ENCODE measurements around the gene VAV3.

Gene VAV3

DNA sequence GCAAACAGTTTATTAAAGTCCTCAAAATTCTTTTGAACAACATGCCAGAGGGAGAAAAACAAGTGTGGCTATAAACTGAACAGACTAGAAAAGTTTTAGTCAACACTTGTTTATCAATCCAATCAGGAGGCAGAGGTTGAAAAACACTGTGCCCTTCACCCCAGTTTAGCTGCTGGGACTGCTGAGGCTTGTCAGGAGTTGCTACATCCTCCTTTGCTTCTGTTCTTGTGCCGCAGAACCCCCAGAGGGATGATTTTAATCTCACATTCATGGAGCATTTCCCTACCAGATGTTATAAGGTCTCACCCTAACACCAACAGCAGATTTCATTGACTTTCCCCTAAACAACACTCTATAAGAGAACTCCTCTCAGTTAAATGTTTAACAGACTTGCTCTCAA lies 321.2 kb downstream of the VAV3 start:
- DNase-seq (ENCODE audit: low read depth), result no peak

DNA sequence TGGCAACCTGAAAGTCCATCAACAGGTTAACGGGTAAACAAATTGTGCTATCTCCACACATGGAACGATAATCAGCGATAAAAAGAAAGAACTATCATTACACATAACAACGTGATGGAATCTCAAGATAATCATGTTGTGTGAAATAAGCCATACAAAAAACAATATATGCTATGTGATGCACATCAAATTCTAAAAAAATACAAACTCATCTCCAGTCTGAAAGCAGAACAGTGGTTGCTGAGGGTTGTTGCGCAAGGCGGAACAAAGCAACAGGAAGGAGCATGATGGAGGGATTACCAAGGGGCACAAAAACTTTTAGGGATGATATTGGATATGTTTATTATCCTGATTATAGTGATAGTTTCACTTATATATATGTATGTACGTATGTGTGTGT lies 324.8 kb downstream of the VAV3 start:
- no peak for DNase-seq (ENCODE audit: low read depth)

DNA sequence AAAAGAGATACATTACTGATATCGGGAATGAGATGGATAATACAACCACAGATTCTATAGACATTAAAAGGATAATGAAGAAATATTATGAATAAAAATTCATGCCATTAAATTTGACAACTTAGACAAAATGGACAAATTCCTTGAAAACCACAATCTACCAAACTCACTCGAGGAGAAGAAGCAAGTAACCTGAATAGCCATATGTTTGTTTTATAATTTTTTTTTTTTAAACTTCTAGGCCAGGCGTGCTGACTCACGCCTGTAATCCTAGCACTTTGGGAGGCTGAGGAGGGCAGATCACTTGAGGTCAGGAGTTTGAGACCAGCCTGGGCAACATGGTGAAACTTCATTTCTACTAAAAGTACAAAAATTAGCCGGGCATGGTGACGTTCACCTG lies 327.9 kb downstream of the VAV3 start:
- no peak for DNase-seq (ENCODE audit: low read depth)

DNA sequence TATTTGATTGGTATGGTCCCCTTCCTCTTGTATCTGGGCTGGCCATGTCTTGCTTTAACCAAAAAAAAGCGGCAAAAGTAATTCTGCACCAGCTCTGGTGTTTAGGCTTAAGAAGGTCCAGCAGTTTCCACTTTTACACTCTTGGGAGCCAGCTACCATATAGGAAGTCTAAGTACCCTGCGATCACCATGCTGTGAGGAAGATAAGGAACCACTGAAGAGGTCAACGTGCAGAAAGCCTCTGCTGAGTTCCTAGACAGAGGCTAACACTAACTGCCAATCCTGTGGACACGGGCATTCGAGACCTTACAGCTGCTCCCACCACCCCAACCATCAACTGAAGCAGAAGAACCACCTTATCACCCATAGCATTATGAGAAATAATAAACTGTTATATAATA lies 331.4 kb downstream of the VAV3 start:
- no peak for DNase-seq (ENCODE audit: low read depth)

DNA sequence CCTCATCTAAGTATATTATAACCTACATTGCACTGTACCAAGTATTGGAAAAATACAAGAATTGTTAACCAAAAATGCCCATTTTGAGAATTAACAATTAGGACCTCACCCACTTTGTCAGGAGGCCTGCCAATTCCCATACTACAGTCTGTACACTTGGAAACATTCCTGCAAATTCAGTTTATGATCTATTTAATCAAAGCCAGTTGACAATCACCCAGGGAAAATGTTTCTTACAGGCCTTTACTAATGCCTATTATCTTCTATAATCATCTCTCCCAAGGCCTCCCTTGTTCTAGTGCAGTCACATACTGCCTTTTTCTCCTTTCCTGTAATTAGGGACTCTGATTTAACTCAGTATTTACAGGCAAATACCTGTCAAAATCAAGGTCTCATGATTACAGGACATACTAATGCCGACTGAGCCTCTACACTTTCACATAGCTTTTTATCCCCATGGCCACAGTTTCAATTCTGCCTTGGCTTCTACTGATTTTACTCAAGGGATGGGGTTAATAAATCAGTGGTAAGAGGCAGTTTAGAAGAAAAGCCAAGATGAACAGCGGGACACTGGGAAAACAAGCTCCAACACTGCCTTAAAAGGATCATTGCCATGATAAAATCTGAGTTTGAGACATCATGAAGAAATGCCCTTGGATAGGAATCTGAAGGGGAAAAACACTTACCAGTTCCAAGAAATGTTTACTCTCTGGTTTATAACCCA lies 338.7 kb downstream of the VAV3 start:
- peak; percentile 55 for DNase-seq (ENCODE audit: low read depth)

DNA sequence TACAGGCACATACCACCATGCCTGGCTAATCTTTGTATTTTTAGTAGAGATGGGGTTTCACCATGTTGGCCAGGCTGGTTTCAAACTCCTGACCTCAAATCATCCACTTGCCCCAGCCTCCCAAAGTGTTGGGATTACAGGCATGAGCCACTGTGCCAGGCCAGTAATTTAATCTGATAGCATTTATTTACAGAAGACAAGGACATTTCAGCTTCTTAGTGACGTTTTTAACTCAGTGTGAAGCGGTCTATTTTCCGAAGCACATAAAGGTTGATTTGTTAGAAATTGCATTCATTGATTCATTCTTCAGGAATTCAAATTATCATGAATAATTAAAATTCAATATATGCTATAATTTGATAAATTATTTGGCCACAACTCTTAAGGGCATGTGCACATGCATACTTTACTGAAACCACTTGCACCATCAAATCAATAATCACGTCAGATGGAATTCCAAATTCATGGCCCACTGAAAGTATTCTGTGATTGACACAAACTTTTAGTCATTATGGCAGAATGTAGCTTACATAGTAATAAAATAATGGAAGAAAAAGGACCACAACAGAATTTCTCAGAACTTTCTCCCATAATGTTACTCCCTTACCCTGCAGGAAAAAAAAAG lies 339.5 kb downstream of the VAV3 start:
- DNase-seq (ENCODE audit: low read depth), result no peak

DNA sequence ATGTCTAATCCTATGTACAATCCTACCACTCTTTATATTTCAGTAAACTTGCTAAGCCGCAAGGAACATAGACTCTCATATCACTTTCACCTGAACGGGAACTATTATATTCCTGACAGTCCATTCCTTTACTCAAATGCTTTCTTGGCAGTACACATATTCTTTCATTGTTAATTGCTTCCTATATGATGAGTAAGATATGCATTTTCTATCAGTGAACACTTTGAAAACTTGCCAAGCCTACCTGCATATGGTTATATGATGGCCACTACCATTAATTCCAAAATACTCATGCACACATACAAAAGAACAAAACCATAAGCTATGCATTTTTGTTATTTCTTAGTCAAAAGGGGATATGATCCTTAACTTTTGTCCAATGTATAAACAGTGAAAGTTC lies 341.5 kb downstream of the VAV3 start:
- DNase-seq (ENCODE audit: low read depth), result no peak

DNA sequence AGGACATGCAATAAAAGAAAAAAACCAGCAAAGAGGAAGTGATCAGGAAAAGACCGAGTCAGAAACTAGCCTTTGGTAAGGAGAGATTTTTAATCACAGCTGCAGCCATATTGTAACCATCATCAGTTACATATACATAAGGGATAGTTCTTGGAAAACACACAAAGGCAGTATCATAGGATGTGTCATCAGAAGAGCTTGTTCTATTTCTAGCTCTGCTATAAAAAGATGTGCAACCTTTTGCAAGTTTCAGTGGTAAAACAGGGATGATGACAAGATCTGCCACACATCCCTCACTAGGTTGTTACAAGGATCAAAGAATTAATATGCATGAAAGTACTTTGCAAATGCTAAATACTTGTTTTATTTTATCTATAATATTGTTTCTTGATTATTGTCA lies 342.0 kb downstream of the VAV3 start:
- peak; percentile 36 for DNase-seq (ENCODE audit: low read depth)

DNA sequence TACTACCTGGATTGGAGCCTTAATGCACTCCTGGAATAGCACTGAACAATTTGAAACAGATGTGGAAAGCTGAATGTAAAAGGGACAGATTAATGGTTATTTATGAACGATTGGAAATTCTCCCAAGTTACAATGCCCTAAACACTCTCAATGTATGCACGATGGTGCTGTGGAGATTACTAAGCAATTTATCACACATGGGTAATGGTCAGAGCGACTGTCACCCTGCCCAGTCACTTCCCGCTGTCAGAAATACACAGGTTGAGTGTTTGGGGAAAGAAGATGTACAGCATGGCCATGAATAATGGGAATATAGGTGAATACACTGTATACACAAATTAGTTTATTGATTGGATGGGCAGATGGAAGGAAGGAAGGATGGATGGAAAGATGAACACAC lies 342.4 kb downstream of the VAV3 start:
- DNase-seq (ENCODE audit: low read depth), result no peak

DNA sequence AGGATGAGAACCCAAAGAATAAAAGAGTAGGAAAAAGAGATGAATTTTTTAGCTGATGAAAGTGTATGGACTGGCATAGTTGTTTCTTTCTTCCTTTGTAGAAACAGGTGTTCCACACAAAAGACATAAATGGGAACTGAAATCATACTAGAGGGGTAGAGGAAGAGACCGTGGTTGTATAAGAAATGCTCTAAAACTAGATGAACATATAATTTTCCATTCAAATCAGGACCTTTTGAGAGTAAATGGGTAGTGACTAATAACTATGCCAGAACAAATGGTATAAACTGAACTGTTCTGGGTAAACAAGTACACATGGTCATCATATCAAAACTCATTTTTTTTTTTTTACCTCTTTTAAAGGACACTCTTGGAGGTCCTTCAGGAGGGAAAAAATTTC lies 344.2 kb downstream of the VAV3 start:
- no peak for DNase-seq (ENCODE audit: low read depth)

DNA sequence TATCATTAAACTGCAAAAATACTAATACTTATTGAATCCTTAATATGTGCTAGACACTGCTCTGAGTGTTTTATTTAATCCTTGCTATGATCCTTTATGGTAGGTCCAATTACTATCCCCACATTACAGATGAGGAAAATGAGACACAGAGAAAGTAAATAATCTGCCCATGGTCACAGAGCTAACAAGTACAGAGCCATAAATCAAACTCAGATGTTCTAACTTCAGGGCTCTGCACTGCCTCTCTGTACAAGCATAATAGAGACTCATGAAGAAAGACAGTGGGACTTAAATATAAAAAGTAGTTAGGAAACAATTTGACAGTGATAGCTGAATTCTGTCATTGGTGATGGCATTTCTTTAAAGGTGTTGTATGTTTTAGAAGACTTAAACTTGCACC lies 346.4 kb downstream of the VAV3 start:
- DNase-seq (ENCODE audit: low read depth), result no peak

DNA sequence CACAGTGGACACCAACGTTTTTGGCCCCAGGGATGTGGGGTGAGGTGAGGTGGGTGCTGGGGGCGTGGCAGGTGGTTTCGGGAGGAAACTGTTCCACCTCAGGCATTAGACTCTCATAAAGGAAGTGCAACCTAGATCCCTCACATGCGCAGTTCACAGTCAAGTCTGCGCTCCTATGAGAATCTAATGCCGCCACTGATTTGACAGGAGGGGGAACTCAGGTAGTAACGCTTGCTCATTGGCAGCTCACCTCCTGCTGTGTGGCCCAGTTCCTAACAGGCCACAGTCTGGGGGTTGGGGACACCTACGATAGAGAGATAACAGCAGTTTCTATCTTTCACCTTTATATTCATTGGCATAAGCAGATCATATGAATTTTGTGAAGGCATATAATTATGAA lies 347.1 kb downstream of the VAV3 start:
- DNase-seq (ENCODE audit: low read depth), result no peak

DNA sequence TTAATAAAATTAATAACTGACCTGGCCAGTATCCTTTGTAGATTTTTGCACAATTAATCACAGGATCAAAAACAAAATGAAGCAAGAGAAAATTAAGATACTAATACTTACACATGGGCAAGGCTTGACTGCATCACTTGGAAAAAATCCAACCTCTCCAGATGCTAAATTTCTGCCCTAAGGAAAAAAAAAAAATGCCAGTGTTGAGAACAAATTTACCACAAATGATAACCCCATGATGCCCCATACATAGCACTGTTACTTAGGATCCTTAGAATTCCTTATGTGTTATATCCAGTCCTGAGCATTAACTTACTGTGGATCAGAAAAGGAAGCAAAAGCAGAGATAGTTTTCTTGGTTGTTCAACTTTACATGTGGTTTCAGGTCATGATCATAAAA lies 347.5 kb downstream of the VAV3 start:
- DNase-seq (ENCODE audit: low read depth), result no peak

DNA sequence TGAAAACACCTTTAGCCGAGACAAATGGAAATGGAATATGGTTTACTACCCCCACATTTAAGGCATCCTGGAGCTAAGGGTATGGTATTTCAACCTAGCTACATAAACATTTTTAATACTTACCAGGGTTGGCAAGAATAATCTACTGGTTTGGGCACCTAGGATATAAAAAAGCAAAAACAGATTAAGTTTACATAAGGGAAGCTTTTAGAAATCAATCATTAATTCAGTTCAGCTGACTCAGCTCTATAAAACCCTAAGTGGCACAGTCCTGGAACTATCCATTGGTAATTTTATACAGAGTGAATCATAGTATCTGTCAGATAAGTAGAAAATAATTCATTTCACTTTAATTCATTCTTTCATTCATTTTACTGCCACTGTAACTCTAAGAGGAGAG lies 355.2 kb downstream of the VAV3 start:
- no peak for DNase-seq (ENCODE audit: low read depth)

DNA sequence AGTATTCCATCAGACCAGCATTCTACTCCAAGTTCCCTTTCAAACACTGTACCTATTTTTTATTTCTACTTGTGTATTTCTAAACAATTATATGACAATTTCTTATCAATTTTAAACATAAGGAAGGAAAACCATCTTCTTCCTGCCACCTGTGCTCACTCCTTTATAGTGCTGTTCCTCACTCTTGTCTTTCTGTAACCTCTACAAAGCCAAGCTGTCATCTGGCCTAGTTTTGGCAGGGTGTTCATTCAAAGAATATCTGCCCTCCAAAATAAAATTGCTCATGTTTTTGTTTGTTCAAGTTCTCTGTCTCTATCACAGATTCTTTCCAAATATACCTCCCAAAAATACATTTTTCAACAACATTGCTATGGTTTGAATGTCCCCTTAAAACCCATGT lies 360.2 kb downstream of the VAV3 start:
- no peak for DNase-seq (ENCODE audit: low read depth)

DNA sequence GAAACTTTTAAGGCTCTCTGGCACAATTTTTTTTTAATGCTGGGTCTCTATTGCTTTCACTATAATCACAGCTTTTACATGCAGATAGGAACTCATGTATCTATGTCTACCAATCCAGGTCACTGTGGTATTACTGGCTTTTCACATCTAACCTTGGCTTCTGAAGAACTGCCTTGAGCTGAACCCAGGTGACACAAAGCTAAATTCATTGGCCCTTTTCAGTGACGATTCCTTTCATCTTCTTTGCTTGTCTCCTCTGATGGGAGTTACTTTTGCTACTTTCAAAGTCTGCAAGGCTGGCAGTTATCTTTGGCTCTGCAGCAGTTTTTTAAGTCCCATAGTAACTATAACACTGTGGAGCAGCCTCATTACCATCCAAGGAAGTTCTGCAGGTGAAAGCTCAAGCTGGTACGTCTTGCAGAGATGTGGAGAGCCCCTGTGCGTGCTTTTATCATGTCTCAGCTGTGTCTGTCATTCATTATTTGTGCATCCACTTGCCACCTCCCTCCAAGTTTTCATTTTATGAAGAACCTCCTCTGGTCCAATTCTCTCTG lies 364.3 kb downstream of the VAV3 start:
- DNase-seq (ENCODE audit: low read depth), result no peak

DNA sequence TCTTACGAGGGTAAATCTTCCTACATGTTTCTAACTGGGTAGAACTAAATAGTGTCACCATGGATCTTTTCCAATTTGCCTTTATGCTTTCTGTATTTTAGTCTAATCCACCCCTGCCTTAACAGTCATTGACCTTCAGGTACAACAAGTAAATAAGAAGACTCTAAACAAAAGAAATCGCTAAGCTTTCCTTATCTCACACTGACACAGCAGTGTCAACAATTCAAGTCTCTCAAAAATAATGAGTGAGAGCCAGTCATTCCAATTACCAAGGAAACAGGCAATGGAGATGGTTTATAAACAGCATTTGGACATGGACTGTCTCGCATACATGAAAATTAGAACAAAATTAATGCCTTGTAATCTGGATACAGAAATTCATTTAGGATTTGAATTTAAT lies 365.8 kb downstream of the VAV3 start:
- no peak for DNase-seq (ENCODE audit: low read depth)

DNA sequence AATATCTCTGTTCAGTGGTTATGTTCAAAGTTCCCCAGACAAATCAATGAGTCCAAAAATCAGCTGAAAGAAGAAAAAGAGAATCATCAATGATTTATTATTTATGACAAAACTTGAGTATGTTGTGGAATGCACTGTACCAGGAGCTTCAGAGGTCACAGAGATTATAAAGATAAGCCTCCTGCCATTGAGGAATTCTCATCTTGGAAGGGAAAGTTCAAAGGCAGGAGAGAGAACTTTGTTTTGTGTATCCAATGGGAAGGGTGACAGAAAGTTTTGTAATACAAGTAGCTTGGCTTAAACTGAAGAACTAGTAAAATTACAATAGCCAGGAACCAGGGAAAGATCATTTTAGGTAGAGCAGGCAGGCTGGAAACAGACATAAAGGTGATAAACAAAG lies 367.7 kb downstream of the VAV3 start:
- no peak for DNase-seq (ENCODE audit: low read depth)

DNA sequence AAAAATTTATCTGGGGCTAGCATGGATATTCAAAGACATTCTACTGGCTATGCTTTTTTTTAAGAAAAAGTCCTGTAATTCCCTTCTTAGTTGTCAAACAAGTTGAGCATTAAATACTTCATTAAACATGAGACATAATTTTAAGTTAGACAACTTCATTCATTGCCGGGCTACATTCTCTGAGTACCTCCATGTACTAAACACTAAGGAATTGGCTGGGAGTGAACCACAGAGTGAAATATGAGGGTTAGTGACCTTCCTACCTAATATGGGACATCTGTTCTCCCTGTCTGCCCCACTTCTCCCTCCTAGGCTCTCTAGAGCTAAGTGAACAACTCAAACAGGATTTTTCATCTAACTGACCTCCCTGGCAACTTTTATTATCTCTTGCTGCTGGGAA lies 370.4 kb downstream of the VAV3 start:
- DNase-seq (ENCODE audit: low read depth), result no peak

DNA sequence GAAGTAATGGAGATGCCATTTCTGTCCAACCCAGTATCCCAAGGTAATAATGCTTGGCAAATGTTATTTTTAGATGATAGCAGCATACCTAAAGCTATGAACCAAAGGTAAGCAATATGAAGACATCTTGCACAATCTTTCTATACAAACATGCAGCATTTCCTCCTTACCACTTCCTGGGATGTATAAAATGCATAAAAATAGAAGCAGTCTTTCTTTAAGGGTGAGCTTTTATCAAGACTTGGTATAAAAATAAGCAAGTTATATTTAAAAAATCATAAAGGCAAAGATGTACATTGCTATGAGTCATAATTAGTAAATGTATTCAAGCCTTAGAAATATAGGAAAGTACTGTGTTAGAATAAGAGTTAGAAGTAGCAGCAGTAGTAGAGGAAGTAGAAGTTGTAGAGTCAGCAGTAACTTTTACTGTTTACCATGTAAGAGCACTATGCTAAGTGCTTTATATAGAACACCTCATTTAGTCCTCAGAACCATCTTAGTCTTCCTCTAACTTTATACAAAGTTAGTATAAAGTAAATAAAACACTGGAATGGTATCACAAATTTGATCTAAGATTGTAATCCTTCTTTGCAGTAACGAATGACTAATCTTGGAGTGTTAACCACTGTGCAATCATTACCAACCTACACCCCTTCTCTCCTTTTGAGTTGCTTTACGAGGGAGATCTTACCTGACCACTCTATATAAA lies 371.3 kb downstream of the VAV3 start:
- no peak for DNase-seq (ENCODE audit: low read depth)

DNA sequence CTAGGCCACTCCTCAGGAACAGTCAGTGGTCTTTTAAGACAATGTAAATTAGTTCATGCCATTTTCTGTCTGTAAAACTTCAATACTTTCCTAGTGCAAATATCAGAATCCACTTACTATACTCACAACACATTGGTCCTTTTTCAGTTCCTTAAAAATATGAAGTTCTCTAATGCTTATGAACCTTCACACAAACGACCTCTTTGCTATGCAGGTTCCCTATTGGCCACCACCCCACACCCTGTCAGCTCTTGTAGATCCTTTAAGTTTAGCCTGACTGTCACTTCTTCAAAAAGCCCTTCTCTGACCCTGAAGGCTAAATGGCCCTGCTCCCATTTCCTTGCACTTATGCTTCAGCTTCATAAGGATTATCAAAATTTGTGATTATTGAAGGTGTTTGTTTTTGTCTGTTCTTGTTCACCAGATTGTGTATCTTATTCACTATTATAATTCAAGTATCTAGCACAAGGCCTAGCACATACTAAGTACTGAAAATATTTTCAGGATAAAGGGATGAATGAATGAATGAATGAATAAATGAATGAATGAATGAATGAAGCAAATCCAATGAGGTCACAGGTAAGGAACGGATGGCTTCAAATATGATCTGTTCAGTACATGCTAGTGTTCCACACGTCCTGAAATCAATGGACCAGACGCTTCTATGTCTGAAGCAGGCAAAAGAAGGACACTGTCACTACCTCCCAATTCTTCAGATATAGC lies 373.9 kb downstream of the VAV3 start:
- no peak for DNase-seq (ENCODE audit: low read depth)

DNA sequence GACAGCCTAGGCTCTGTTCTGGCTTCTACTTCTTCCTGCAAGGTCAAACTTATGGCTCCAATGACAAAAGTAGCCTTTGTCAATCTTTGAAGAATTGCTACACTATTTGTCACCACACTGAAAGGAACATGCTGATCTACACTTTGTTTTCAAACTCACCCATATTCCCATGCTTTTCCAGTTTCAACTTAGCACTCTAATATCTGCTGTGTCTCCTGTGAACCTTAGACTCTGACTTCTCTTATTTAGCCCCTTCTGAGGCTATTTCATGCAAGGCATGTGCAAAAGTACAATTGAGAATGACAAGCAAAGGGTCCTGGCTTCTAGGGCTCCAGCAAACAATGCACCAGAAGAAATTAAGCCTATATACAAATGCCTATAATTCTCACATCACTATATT lies 374.9 kb downstream of the VAV3 start:
- no peak for DNase-seq (ENCODE audit: low read depth)

DNA sequence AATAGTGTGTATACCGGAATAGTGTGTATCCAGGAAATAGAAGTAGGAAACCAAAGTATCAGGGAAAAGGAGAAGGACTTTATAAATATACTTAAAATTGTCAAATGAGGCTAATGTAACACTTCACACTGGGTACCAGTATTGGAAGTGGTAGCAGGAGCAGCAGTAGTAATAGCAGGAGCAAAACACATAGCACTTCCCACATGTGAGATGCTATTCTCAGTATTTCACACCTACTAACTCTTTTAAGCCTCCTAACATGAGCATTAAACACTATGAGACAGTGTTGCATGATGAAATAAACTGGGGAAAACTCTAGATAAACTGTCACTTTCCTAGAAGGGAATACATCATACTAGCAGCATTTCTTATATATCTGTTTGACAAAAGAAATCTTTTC lies 376.7 kb downstream of the VAV3 start:
- DNase-seq (ENCODE audit: low read depth), result no peak

All from EH (cell line).